GM12801 (cell line): Measurements from ENCODE around the gene JTB.

Experiments
- TF ChIP-seq, protein P1 (sequence below): IDR thresholded peaks from one replicate; pipeline ENCODE4 v1.5.1; 2011; ENCODE audit warnings: control low read depth; ENCODE audit not compliant: insufficient read length; ENCODE audit errors: extremely low read depth

JTB gene

DNA sequence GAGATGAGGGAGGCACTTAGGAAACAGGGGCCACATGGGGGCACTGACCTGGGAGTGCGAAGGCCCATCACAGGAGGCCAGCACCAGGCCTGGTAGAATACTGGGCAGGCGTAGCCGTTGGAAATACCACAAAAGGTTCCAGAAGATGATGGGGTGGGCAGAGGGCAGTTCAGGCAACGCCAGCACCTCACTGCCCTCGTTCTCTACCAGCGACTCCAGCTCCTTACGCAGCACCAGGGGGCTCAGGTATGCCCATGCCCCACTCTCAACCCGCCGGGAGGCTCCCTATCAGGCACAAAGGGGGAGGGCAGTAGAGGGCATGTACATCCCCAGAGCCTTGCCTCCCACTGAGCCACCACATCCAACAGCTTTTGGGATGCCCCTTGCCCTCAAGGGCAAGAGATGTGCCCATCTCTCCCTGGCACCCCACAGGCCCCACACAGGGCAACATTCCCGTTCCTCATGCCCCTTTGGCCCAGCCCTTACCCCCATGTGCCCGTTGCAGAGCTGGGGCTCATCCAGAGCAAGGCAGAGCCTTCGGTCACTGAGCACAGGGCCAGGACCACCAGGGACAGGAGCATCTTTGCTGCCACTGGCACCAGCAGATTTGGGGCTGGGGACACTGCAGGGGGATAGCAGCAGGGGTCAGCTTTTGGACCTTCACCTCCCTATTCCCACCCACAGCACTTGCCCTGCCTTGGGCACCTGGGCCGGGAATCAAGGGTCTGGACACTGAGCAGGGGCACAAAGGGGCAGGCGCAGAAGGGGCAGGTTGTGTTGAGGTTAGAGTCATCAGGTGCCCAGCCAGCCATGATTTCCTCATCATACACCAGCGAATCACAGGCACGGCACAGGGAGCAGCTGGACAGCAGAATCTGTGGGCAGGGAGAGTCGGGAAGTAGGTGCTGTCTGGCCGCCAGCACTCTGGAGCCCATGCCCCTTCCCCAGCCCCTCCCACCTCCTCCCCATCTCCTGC lies 45.0 kb downstream of the JTB start:
- TF ChIP-seq, protein P1, sequence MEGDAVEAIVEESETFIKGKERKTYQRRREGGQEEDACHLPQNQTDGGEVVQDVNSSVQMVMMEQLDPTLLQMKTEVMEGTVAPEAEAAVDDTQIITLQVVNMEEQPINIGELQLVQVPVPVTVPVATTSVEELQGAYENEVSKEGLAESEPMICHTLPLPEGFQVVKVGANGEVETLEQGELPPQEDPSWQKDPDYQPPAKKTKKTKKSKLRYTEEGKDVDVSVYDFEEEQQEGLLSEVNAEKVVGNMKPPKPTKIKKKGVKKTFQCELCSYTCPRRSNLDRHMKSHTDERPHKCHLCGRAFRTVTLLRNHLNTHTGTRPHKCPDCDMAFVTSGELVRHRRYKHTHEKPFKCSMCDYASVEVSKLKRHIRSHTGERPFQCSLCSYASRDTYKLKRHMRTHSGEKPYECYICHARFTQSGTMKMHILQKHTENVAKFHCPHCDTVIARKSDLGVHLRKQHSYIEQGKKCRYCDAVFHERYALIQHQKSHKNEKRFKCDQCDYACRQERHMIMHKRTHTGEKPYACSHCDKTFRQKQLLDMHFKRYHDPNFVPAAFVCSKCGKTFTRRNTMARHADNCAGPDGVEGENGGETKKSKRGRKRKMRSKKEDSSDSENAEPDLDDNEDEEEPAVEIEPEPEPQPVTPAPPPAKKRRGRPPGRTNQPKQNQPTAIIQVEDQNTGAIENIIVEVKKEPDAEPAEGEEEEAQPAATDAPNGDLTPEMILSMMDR: no peak

GRCh38 chr1:153929981-153930948 lies 47.2 kb downstream of the JTB start:
- TF ChIP-seq, protein P1: no peak

DNA sequence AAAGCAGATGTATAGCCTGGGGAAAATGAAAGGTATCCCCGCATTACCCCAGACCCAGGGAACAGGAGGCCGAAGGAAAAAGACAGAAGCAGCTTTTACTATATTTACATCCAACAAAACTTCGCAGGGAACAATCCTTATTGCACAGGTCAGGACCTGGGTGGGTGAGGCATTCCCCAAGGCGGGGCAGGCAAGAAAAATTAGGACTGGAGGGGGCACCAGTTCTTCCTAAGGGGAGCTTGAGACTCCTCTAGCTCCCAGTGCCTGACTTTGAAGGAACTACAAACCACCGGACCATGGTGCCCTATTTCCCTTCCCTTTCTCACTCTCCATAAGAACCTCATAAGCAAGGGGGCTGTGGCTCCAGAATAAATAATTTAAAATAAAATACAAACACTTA lies 48.0 kb downstream of the JTB start:
- TF ChIP-seq, protein P1: no peak

GRCh38 chr1:153928791-153929341 lies 48.6 kb downstream of the JTB start:
- TF ChIP-seq, protein P1: no peak

DNA sequence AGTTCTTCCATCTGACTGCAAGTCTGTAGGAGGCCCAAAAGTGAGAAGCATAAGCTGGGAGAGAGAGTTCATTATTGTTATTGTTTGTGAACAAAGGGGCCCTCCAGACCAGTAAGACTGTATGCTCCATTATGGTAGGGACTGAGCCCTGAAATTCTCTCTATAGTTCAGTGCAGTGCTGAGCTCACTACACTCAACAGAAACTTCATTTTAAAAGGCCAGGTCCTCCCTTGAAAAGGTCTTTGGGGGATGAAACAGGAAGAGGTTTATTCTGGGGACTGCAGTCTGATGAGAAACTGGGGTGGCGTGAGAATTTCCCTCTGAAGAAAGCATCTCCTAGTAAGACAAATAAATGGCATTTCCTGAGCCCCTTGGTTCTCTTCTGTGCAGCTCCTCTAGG lies 49.2 kb downstream of the JTB start:
- TF ChIP-seq, protein P1: no peak

DNA sequence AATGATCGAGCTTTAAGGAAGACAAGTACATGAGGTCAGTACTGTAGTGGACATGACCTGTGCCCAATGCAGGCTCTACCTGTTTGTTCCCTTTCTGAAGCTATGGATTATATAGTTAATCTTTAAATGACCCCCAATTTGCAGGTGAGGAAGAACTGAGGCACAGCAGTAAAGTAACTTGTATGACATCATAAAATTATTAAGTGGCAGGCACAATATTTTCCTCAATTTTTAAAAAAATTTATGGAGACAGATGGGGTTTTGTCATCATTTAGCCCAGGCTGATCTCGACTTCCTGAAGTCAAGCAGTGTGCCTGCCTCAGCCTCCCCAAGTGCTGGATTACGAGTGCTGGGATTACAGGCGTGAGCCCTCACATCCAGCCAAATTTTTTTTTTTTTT lies 51.1 kb downstream of the JTB start:
- TF ChIP-seq, protein P1: no peak
